GM12865 (cell line): ENCODE data around the gene CCDC32.

ENCODE experiments used
- DNase-seq: peaks from one replicate; pipeline ENCODE4 v3.0.0; 2010; ENCODE audit warnings: low read depth
- H3K4me3 ChIP-seq: 2 replicates; pipeline ENCODE4 v1.5.1; 2011; ENCODE audit warnings: mild to moderate bottlenecking, low read depth, low read length, control low read depth
- CTCF ChIP-seq: IDR thresholded peaks from 2 replicates; pipeline ENCODE4 v1.5.1; 2011; ENCODE audit warnings: low read length, control low read depth, low read depth, inconsistent platforms; ENCODE audit not compliant: insufficient read depth; ENCODE audit errors: missing control alignments

The CCDC32 gene

GRCh38 chr15:40555876-40556275 is 9.0 kb downstream of the CCDC32 start:
- no peak for DNase-seq
- TF ChIP-seq CTCF, result no peak
- H3K4me3 ChIP-seq, result peak overlapping the region; percentile 3

DNA sequence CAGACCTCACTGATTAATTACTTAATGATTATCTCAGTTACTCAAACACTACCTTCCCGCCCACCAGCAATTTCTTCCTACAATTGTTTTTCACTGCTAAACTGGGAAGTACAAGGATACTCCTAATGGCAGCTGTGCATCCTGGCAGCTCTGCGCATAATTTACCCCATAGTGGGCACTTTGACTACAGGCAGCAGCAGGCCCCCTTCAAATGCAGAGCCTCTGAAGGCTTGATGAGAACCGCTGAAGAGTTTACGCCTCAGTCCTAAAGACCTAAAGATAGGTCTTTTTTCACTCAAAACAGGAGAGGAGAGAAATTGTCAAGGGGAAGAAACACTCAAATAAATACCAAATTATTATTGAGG is 10.7 kb downstream of the CCDC32 start:
- H3K4me3 ChIP-seq, result peak overlapping the region; percentile 53
- no peak for TF ChIP-seq CTCF

DNA sequence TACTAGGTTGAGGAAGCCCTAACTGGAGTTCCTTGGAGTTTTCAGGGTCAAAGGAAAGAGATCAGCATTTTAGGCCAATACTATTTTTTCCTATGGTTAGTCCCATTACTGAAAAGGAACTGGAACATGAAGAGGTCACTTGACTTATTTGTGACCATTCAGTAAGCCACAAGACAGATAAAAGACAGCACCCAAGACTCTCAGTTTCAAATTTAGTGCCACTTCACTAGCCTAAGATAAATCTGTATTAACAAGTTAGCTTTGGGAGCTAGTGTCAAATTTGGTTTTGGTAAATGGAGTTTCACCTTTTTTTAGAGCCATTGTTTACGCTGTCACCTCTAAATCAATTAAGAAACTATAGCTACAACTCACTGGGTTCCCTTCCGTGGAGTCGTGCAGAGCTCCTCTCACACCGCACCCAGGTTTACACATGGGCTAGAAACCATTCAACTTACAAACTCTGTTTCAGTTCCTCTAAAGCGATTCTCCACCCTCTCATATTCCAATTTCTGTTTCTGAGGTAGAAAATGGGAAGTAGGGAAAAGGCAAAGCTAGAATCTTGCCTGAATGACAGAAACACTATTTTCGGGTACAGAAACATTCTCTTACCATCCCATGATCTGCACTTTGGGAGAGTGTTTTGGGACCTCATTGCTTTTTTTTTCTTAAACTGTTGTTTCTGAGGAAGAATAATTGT is 14.4 kb downstream of the CCDC32 start:
- DNase-seq, result peak; percentile 94

More for the DNA sequence above, 10.7 kb downstream of the CCDC32 start:
- DNase-seq, result peak; percentile 36

GRCh38 chr15:40549894-40550293 is 14.9 kb downstream of the CCDC32 start:
- no peak for TF ChIP-seq CTCF
- peak overlapping the region; percentile 2; the same call in 1 of the 2 replicates for H3K4me3 ChIP-seq
- peak; percentile 44 for DNase-seq

More for the DNA sequence above, 14.4 kb downstream of the CCDC32 start:
- peak overlapping the region; percentile 4 for H3K4me3 ChIP-seq
- no peak for TF ChIP-seq CTCF

GRCh38 chr15:40548610-40549009 is 16.2 kb downstream of the CCDC32 start:
- no peak for DNase-seq
- H3K4me3 ChIP-seq, result no peak overlapping the region
- no peak for TF ChIP-seq CTCF

- TF ChIP-seq CTCF, result peak; percentile 34
Observed at GRCh38 chr15:40545457-40545856, 19.4 kb downstream of the CCDC32 start.

DNA sequence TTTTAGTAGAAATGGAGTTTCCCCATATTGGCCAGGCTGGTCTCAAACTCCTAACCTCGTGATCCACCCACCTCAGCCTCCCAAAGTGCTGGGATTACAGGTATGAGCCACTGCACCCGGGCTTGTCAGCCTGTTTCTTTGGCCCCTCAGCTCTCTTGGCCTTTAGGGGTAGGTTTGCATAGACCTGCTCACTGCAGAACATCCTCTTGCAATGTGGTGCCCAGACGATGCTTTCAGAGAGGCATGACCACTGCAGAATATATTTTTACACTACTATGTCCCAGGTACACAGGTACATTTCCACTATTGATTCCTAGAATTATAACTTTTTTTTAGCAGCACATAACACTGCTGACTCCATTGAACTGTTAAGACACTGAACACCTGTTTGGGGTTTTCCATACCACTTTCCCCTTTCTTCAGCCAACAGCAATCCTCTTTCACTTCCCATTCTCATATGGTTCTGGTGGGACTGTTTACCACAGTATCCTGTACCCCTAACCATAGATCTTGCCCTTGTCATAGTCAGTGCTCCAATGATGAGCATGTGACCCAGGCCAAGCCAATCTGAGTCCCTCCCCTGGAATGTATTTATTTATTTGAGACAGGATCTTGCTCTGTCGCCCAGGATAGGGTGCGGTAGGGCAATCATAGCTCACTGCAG is 21.1 kb downstream of the CCDC32 start:
- TF ChIP-seq CTCF, result no peak
- no peak overlapping the region for H3K4me3 ChIP-seq
- DNase-seq, result peak; percentile 91

More at GRCh38 chr15:40545457-40545856, 19.4 kb downstream of the CCDC32 start:
- no peak overlapping the region for H3K4me3 ChIP-seq
- peak; percentile 37 for DNase-seq
